HEK293 (cell line): ENCODE data around the gene SLC35F6.

ENCODE experiments used
- CTCF ChIA-PET: fragments of 350-600 bp; formaldehyde crosslinking; extraction: SDS; loops from one replicate; lab custom pipeline; 2021; ENCODE audit warnings: antibody characterized with exemption; lab: Yijun Ruan, JAX
- POLR2A ChIA-PET: fragments of 300-600 bp; formaldehyde crosslinking; extraction: SDS; loops from one replicate; lab custom pipeline; 2020; ENCODE audit warnings: antibody characterized with exemption, inconsistent platforms; lab: Yijun Ruan, JAX
- H3K27ac ChIP-seq: fragments of 200-500 bp; sonication (Bioruptor generic); 2 replicates; pipeline ENCODE4 v1.5.1; 2014; ENCODE audit warnings: low read depth, low read length, control low read depth, inconsistent platforms; ENCODE audit errors: extremely low read depth
- H3K36me3 ChIP-seq, 2 experiments: fragments of 200-500 bp in 1 of 2; sonication (Bioruptor generic) in 1 of 2; 1 replicate in 1 of 2; 2 replicates in 1 of 2; pipeline ENCODE4 v1.5.1; 2014 to 2017; ENCODE audit warnings: inconsistent platforms in 2 of 2, low read length in 2 of 2; ENCODE audit not compliant: control insufficient read depth in 2 of 2, insufficient read depth in 1 of 2
- H3K4me1 ChIP-seq: fragments of 200-500 bp; sonication (Bioruptor generic); 2 replicates; pipeline ENCODE4 v1.5.1; 2014; ENCODE audit warnings: mild to moderate bottlenecking, low read length, inconsistent platforms; ENCODE audit not compliant: control insufficient read depth, insufficient read depth
- H3K4me3 ChIP-seq: 2 replicates; pipeline ENCODE4 v1.5.1; 2011; ENCODE audit warnings: low read depth, mild to moderate bottlenecking, control low read depth, low read length, moderate library complexity
- H3K9me3 ChIP-seq: fragments of 200-500 bp; sonication (Bioruptor generic); 2 replicates; pipeline ENCODE4 v1.5.1; 2014; ENCODE audit warnings: low read depth, low read length, inconsistent platforms; ENCODE audit not compliant: control insufficient read depth, insufficient read depth
- GLIS1 ChIP-seq: fragments of 450-650 bp; formaldehyde crosslinking; IDR thresholded peaks from 2 replicates; pipeline ENCODE4 v1.5.1; 2016; ENCODE audit warnings: missing biosample characterization, missing genetic modification characterization
- GLIS2 ChIP-seq: fragments of 450-650 bp; formaldehyde crosslinking; IDR thresholded peaks from 2 replicates; pipeline ENCODE4 v1.5.1; 2016; ENCODE audit warnings: missing biosample characterization, missing genetic modification characterization
- MZF1 ChIP-seq: fragments of 450-650 bp; formaldehyde crosslinking; IDR thresholded peaks from 2 replicates; pipeline ENCODE4 v1.5.1; 2017; ENCODE audit warnings: missing biosample characterization, missing genetic modification characterization, borderline replicate concordance
- SCRT2 ChIP-seq: fragments of 450-650 bp; formaldehyde crosslinking; IDR thresholded peaks from 2 replicates; pipeline ENCODE4 v1.5.1; 2016; ENCODE audit warnings: missing biosample characterization, missing genetic modification characterization
- SP2 ChIP-seq: fragments of 450-650 bp; formaldehyde crosslinking; IDR thresholded peaks from 2 replicates; pipeline ENCODE4 v1.5.1; 2016; ENCODE audit warnings: missing biosample characterization, missing genetic modification characterization
- ZFP3 ChIP-seq: fragments of 450-650 bp; formaldehyde crosslinking; IDR thresholded peaks from 2 replicates; pipeline ENCODE4 v1.5.1; 2016; ENCODE audit warnings: low read depth, missing biosample characterization, missing genetic modification characterization
- ZNF10 ChIP-seq: fragments of 450-650 bp; formaldehyde crosslinking; IDR thresholded peaks from 2 replicates; pipeline ENCODE4 v1.5.1; 2017; ENCODE audit warnings: missing biosample characterization, missing genetic modification characterization
- ZNF148 ChIP-seq: fragments of 450-650 bp; formaldehyde crosslinking; IDR thresholded peaks from 2 replicates; pipeline ENCODE4 v1.5.0; 2017; ENCODE audit warnings: missing biosample characterization, missing genetic modification characterization, borderline replicate concordance
- ZNF239 ChIP-seq: fragments of 450-650 bp; formaldehyde crosslinking; IDR thresholded peaks from 2 replicates; pipeline ENCODE4 v1.5.1; 2016; ENCODE audit warnings: missing biosample characterization, missing genetic modification characterization
- ZNF248 ChIP-seq: fragments of 450-650 bp; formaldehyde crosslinking; IDR thresholded peaks from 2 replicates; pipeline ENCODE4 v1.5.1; 2017; ENCODE audit warnings: missing biosample characterization, missing genetic modification characterization
- ZNF391 ChIP-seq: fragments of 450-650 bp; formaldehyde crosslinking; IDR thresholded peaks from 2 replicates; pipeline ENCODE4 v1.5.1; 2016; ENCODE audit warnings: low read depth, missing biosample characterization, missing genetic modification characterization, borderline replicate concordance
- ZNF473 ChIP-seq: fragments of 450-650 bp; formaldehyde crosslinking; IDR thresholded peaks from 2 replicates; pipeline ENCODE4 v1.5.1; 2017; ENCODE audit warnings: missing biosample characterization, missing genetic modification characterization
- ZNF488 ChIP-seq: fragments of 450-650 bp; formaldehyde crosslinking; IDR thresholded peaks from 2 replicates; pipeline ENCODE4 v1.5.1; 2016; ENCODE audit warnings: missing biosample characterization, missing genetic modification characterization
- ZNF571 ChIP-seq: fragments of 450-650 bp; formaldehyde crosslinking; IDR thresholded peaks from 2 replicates; pipeline ENCODE4 v1.5.0; 2017; ENCODE audit warnings: missing biosample characterization, missing genetic modification characterization
- ZNF585B ChIP-seq: fragments of 450-650 bp; formaldehyde crosslinking; IDR thresholded peaks from 2 replicates; pipeline ENCODE4 v1.5.1; 2016; ENCODE audit warnings: missing biosample characterization, missing genetic modification characterization
- ZNF600 ChIP-seq: fragments of 450-650 bp; formaldehyde crosslinking; IDR thresholded peaks from 2 replicates; pipeline ENCODE4 v1.5.1; 2016; ENCODE audit warnings: missing biosample characterization, missing genetic modification characterization
- ZNF654 ChIP-seq: fragments of 450-650 bp; formaldehyde crosslinking; IDR thresholded peaks from 2 replicates; pipeline ENCODE4 v1.5.1; 2016; ENCODE audit warnings: low read depth, missing biosample characterization, missing genetic modification characterization
- ZNF792 ChIP-seq: fragments of 450-650 bp; formaldehyde crosslinking; IDR thresholded peaks from 2 replicates; pipeline ENCODE4 v1.5.1; 2016; ENCODE audit warnings: missing biosample characterization, missing genetic modification characterization
- ZNF837 ChIP-seq: fragments of 450-650 bp; formaldehyde crosslinking; IDR thresholded peaks from 2 replicates; pipeline ENCODE4 v1.5.1; 2016; ENCODE audit warnings: missing biosample characterization, missing genetic modification characterization
- TF ChIP-seq, protein P1 (sequence below): fragments of 450-650 bp; formaldehyde crosslinking; IDR thresholded peaks from 2 replicates; pipeline ENCODE4 v1.5.1; 2016; ENCODE audit warnings: missing biosample characterization, missing genetic modification characterization
- TF ChIP-seq, protein P2 (sequence below): fragments of 450-650 bp; formaldehyde crosslinking; IDR thresholded peaks from 2 replicates; pipeline ENCODE4 v1.5.1; 2016; ENCODE audit warnings: missing biosample characterization, missing genetic modification characterization
- TF ChIP-seq, protein P3 (sequence below): sonication (generic); formaldehyde crosslinking; IDR thresholded peaks from 2 replicates; pipeline ENCODE4 v1.8.1; 2022; ENCODE audit warnings: mild to moderate bottlenecking, moderate library complexity, missing genetic modification reagents

SLC35F6 gene

DNA sequence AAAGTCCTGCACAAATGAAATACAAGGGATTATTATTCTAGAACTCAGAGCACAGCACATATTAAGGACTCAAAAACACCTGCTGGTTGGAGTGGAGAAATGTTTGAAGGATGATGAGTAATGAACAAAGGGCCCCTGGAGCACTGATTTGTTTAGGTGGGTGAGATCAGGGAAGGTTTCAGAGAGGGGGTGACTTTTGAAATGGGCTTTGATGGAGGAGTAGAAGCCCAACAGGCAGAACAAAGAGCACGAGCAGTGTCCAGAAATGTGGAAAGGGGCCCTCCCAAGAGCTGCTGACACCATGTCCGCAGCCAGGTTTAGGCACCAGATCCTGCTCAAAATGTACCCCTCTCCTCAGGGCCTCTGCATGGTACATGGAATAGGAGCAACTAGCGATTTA is 47.7 kb upstream of the SLC35F6 start:
- Histone ChIP-seq H3K4me1 (peaks cover 3% of the 10 kb centered on the region), H3K27ac (no peak overlapping the region), H3K4me3 (no peak overlapping the region), H3K9me3 (no peaks in the 10 kb centered on the region), H3K36me3 (no peaks in the 10 kb centered on the region)
- ChIA-PET POLR2A (no interaction called here), CTCF (interaction anchor here (1.2 kb wide), 1 partner anchor 31 kb away, joined by 4 read pairs; no protein-coding TSS in a partner anchor)
- TF ChIP-seq ZNF837 (tag by site-specific recombination) (no peak), ZNF239 (tag by site-specific recombination) (no peak), ZFP3 (tag by site-specific recombination) (peak; percentile 43; the same call in 1 of the 2 replicates), SCRT2 (tag by site-specific recombination) (no peak)
- TF ChIP-seq, all 188 proteins: peak for 1

DNA sequence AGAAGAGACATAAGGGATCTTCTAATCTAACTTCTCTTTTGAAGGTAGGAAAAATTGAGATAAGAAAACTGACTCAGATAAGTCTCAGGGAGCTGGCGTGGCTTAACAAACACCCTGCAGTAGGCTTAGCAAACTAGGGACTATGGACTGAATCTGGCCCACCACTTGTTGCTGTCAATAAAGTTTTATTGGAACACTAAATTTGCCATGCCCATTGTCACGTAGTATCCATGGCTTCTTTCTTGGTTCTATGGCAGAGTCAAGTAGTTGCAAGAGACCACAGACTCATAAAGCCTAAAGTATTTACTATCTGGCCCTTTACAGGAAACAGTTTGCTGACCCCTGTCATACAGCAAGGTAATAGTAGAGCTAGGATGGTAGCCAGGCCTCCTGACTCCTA is 47.3 kb upstream of the SLC35F6 start:
- H3K27ac ChIP-seq = no peak overlapping the region
- H3K4me1 ChIP-seq = peaks cover 3% of the 10 kb centered on the region
- ChIA-PET CTCF (no interaction called here), POLR2A (no interaction called here)
- H3K36me3 ChIP-seq = no peaks in the 10 kb centered on the region
- TF ChIP-seq ZNF10 (no peak), ZNF248 (tag by site-specific recombination) (no peak), ZNF571 (no peak), ZNF488 (tag by site-specific recombination) (no peak), GLIS1 (tag by site-specific recombination) (no peak), SCRT2 (tag by site-specific recombination) (peak; percentile 61), ZNF837 (tag by site-specific recombination) (no peak)
- TF ChIP-seq, protein P1, sequence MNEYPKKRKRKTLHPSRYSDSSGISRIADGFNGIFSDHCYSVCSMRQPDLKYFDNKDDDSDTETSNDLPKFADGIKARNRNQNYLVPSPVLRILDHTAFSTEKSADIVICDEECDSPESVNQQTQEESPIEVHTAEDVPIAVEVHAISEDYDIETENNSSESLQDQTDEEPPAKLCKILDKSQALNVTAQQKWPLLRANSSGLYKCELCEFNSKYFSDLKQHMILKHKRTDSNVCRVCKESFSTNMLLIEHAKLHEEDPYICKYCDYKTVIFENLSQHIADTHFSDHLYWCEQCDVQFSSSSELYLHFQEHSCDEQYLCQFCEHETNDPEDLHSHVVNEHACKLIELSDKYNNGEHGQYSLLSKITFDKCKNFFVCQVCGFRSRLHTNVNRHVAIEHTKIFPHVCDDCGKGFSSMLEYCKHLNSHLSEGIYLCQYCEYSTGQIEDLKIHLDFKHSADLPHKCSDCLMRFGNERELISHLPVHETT (tag by site-specific recombination) = no peak
- TF ChIP-seq, protein P2, sequence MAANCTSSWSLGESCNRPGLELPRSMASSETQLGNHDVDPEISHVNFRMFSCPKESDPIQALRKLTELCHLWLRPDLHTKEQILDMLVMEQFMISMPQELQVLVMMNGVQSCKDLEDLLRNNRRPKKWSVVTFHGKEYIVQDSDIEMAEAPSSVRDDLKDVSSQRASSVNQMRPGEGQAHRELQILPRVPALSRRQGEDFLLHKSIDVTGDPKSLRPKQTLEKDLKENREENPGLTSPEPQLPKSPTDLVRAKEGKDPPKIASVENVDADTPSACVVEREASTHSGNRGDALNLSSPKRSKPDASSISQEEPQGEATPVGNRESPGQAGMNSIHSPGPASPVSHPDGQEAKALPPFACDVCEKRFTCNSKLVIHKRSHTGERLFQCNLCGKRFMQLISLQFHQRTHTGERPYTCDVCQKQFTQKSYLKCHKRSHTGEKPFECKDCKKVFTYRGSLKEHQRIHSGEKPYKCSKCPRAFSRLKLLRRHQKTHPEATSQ (tag by site-specific recombination) = no peak
- TF ChIP-seq, all 188 proteins: peak for 1
- no peak overlapping the region for H3K4me3 ChIP-seq
- no peaks in the 10 kb centered on the region for H3K9me3 ChIP-seq

GRCh38 chr2:26717362-26717761 is 46.7 kb upstream of the SLC35F6 start:
- TF ChIP-seq SP2 (tag by site-specific recombination) (no peak), ZNF391 (tag by site-specific recombination) (no peak), MZF1 (tag by site-specific recombination) (no peak), GLIS2 (tag by site-specific recombination) (no peak), ZNF792 (tag by site-specific recombination) (no peak), ZNF585B (tag by site-specific recombination) (no peak), ZNF600 (tag by site-specific recombination) (no peak), ZNF473 (no peak), ZNF148 (tag by site-specific recombination) (no peak), ZNF654 (tag by site-specific recombination) (no peak)
- TF ChIP-seq, protein P3, sequence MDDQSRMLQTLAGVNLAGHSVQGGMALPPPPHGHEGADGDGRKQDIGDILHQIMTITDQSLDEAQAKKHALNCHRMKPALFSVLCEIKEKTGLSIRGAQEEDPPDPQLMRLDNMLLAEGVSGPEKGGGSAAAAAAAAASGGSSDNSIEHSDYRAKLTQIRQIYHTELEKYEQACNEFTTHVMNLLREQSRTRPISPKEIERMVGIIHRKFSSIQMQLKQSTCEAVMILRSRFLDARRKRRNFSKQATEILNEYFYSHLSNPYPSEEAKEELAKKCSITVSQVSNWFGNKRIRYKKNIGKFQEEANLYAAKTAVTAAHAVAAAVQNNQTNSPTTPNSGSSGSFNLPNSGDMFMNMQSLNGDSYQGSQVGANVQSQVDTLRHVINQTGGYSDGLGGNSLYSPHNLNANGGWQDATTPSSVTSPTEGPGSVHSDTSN (CRISPR knock-in tag) = no peak
- peaks cover 3% of the 10 kb centered on the region for H3K4me1 ChIP-seq
- CTCF ChIA-PET = interaction anchor here (0.6 to 1.6 kb wide), 2 partner anchors 10 to 112 kb away, joined by 3 read pairs; no protein-coding TSS in a partner anchor
- POLR2A ChIA-PET = no interaction called here
- H3K27ac ChIP-seq = no peak overlapping the region
- H3K4me3 ChIP-seq = no peak overlapping the region
- H3K9me3 ChIP-seq = no peaks in the 10 kb centered on the region
- no peaks in the 10 kb centered on the region for H3K36me3 ChIP-seq
